ENCODE results near the gene SH3RF1. TPM values are rescaled to one million over a fixed set of nuclear protein-coding genes. Genes with fewer than 3 reads are reported as not detected.

Gene SH3RF1
- total RNA-seq, 1 experiment from 2014 or later = 16.6 TPM

DNA sequence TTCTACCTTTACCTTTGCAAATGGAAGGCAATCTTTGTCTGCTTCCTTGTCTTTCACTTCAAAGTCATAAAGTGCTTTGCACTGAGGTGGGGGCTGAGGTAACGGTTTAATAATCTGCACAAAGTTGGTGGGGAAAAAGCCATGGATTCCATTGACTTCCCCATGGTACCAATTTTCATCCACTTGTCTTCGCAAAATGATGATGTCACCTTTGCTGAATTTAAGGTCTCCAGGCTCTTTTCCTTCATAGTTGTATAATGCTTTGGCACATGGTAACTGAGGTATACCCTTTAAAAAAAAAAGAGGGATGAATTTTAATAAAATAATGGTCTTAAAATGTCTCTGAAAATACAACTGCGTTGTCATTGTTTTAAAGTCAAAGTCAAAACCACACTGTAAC lies 114.4 kb downstream of the SH3RF1 start:
- Mint-ChIP-seq H3K9me3 (no peaks in the 10 kb centered on the region), H3K4me1 (peaks cover 17% of the 10 kb centered on the region), H3K4me3 (no peak overlapping the region), H3K27me3 (ENCODE audit: low read depth) (no peaks in the 10 kb centered on the region), H3K27ac (no peak overlapping the region), H3K36me3 (peaks cover 1% of the 10 kb centered on the region; the same call in 1 of the 2 replicates)
- DNase-seq (ENCODE audit: low spot score) (no peak), ATAC-seq (no peak)
- POLR2A ChIA-PET = no interaction called here
- CTCF ChIA-PET = no interaction called here
- no peak for TF ChIP-seq ETV6 (CRISPR knock-in tag; IDR thresholded peaks at IDR 0.05)
- TF ChIP-seq ZNF425 (CRISPR knock-in tag; conservative IDR thresholded peaks at IDR 0.05) = no peak
- TF ChIP-seq MLX (CRISPR knock-in tag; IDR thresholded peaks at IDR 0.05) = no peak
- no peak for TF ChIP-seq GRHL2 (CRISPR knock-in tag; IDR thresholded peaks at IDR 0.05; ENCODE audit: insufficient replicate concordance, severe bottlenecking)
- no peak for TF ChIP-seq E2F5 (CRISPR knock-in tag; IDR thresholded peaks at IDR 0.05)
- no peak for TF ChIP-seq TEAD4 (CRISPR knock-in tag; IDR thresholded peaks at IDR 0.05)
- TF ChIP-seq, protein P1, sequence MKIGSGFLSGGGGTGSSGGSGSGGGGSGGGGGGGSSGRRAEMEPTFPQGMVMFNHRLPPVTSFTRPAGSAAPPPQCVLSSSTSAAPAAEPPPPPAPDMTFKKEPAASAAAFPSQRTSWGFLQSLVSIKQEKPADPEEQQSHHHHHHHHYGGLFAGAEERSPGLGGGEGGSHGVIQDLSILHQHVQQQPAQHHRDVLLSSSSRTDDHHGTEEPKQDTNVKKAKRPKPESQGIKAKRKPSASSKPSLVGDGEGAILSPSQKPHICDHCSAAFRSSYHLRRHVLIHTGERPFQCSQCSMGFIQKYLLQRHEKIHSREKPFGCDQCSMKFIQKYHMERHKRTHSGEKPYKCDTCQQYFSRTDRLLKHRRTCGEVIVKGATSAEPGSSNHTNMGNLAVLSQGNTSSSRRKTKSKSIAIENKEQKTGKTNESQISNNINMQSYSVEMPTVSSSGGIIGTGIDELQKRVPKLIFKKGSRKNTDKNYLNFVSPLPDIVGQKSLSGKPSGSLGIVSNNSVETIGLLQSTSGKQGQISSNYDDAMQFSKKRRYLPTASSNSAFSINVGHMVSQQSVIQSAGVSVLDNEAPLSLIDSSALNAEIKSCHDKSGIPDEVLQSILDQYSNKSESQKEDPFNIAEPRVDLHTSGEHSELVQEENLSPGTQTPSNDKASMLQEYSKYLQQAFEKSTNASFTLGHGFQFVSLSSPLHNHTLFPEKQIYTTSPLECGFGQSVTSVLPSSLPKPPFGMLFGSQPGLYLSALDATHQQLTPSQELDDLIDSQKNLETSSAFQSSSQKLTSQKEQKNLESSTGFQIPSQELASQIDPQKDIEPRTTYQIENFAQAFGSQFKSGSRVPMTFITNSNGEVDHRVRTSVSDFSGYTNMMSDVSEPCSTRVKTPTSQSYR (CRISPR knock-in tag; IDR thresholded peaks at IDR 0.05) = no peak
- TF ChIP-seq TP53 (CRISPR knock-in tag; IDR thresholded peaks at IDR 0.05) = no peak
- TF ChIP-seq ZNF138 (CRISPR knock-in tag; conservative IDR thresholded peaks at IDR 0.05) = no peak
- TF ChIP-seq ELF4 (CRISPR knock-in tag; IDR thresholded peaks at IDR 0.05; ENCODE audit: low read depth) = no peak
- TF ChIP-seq, protein P2, sequence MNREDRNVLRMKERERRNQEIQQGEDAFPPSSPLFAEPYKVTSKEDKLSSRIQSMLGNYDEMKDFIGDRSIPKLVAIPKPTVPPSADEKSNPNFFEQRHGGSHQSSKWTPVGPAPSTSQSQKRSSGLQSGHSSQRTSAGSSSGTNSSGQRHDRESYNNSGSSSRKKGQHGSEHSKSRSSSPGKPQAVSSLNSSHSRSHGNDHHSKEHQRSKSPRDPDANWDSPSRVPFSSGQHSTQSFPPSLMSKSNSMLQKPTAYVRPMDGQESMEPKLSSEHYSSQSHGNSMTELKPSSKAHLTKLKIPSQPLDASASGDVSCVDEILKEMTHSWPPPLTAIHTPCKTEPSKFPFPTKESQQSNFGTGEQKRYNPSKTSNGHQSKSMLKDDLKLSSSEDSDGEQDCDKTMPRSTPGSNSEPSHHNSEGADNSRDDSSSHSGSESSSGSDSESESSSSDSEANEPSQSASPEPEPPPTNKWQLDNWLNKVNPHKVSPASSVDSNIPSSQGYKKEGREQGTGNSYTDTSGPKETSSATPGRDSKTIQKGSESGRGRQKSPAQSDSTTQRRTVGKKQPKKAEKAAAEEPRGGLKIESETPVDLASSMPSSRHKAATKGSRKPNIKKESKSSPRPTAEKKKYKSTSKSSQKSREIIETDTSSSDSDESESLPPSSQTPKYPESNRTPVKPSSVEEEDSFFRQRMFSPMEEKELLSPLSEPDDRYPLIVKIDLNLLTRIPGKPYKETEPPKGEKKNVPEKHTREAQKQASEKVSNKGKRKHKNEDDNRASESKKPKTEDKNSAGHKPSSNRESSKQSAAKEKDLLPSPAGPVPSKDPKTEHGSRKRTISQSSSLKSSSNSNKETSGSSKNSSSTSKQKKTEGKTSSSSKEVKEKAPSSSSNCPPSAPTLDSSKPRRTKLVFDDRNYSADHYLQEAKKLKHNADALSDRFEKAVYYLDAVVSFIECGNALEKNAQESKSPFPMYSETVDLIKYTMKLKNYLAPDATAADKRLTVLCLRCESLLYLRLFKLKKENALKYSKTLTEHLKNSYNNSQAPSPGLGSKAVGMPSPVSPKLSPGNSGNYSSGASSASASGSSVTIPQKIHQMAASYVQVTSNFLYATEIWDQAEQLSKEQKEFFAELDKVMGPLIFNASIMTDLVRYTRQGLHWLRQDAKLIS (CRISPR knock-in tag; IDR thresholded peaks at IDR 0.05; ENCODE audit: borderline replicate concordance) = no peak
- TF ChIP-seq PRRX2 (CRISPR knock-in tag; IDR thresholded peaks at IDR 0.05) = no peak
- TF ChIP-seq ZNF532 (CRISPR knock-in tag; IDR thresholded peaks at IDR 0.05; ENCODE audit: borderline replicate concordance) = no peak
- TF ChIP-seq, protein P3, sequence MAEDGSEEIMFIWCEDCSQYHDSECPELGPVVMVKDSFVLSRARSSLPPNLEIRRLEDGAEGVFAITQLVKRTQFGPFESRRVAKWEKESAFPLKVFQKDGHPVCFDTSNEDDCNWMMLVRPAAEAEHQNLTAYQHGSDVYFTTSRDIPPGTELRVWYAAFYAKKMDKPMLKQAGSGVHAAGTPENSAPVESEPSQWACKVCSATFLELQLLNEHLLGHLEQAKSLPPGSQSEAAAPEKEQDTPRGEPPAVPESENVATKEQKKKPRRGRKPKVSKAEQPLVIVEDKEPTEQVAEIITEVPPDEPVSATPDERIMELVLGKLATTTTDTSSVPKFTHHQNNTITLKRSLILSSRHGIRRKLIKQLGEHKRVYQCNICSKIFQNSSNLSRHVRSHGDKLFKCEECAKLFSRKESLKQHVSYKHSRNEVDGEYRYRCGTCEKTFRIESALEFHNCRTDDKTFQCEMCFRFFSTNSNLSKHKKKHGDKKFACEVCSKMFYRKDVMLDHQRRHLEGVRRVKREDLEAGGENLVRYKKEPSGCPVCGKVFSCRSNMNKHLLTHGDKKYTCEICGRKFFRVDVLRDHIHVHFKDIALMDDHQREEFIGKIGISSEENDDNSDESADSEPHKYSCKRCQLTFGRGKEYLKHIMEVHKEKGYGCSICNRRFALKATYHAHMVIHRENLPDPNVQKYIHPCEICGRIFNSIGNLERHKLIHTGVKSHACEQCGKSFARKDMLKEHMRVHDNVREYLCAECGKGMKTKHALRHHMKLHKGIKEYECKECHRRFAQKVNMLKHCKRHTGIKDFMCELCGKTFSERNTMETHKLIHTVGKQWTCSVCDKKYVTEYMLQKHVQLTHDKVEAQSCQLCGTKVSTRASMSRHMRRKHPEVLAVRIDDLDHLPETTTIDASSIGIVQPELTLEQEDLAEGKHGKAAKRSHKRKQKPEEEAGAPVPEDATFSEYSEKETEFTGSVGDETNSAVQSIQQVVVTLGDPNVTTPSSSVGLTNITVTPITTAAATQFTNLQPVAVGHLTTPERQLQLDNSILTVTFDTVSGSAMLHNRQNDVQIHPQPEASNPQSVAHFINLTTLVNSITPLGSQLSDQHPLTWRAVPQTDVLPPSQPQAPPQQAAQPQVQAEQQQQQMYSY (CRISPR knock-in tag; IDR thresholded peaks at IDR 0.05) = no peak
- TF ChIP-seq, protein P4, sequence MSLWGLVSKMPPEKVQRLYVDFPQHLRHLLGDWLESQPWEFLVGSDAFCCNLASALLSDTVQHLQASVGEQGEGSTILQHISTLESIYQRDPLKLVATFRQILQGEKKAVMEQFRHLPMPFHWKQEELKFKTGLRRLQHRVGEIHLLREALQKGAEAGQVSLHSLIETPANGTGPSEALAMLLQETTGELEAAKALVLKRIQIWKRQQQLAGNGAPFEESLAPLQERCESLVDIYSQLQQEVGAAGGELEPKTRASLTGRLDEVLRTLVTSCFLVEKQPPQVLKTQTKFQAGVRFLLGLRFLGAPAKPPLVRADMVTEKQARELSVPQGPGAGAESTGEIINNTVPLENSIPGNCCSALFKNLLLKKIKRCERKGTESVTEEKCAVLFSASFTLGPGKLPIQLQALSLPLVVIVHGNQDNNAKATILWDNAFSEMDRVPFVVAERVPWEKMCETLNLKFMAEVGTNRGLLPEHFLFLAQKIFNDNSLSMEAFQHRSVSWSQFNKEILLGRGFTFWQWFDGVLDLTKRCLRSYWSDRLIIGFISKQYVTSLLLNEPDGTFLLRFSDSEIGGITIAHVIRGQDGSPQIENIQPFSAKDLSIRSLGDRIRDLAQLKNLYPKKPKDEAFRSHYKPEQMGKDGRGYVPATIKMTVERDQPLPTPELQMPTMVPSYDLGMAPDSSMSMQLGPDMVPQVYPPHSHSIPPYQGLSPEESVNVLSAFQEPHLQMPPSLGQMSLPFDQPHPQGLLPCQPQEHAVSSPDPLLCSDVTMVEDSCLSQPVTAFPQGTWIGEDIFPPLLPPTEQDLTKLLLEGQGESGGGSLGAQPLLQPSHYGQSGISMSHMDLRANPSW (CRISPR knock-in tag; conservative IDR thresholded peaks at IDR 0.05; ENCODE audit: low read depth) = no peak
